ENCODE data around the gene KLHL18. TPM values are rescaled to one million over a fixed set of nuclear protein-coding genes. Genes with fewer than 3 reads are reported as not detected.
A peak's percentile ranks its signal among the peaks of the same experiment; 100 is the strongest.
"Not testable (repeated sequence)": the region's sequence is repeated elsewhere in the genome, so short reads cannot be mapped to it uniquely, and the experiment has no call there.

Gene KLHL18
- total RNA-seq, 3 donors from 2014 or later = 17.0 to 28.7 (median 21.5) TPM

- no peak overlapping the region for H3K4me3 ChIP-seq
- DNase-seq = no peak
- intact Hi-C loops (cut with DNase I, micrococcal nuclease) = no loop called here
- TF ChIP-seq, protein P1, sequence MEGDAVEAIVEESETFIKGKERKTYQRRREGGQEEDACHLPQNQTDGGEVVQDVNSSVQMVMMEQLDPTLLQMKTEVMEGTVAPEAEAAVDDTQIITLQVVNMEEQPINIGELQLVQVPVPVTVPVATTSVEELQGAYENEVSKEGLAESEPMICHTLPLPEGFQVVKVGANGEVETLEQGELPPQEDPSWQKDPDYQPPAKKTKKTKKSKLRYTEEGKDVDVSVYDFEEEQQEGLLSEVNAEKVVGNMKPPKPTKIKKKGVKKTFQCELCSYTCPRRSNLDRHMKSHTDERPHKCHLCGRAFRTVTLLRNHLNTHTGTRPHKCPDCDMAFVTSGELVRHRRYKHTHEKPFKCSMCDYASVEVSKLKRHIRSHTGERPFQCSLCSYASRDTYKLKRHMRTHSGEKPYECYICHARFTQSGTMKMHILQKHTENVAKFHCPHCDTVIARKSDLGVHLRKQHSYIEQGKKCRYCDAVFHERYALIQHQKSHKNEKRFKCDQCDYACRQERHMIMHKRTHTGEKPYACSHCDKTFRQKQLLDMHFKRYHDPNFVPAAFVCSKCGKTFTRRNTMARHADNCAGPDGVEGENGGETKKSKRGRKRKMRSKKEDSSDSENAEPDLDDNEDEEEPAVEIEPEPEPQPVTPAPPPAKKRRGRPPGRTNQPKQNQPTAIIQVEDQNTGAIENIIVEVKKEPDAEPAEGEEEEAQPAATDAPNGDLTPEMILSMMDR (IDR thresholded peaks at IDR 0.05) = no peak
- H3K9me3 ChIP-seq = no peaks in the 10 kb centered on the region
- H3K36me3 ChIP-seq (ENCODE audit: low read depth) = no peaks in the 10 kb centered on the region
- H3K4me1 ChIP-seq (ENCODE audit: low read depth) = no peaks in the 10 kb centered on the region
- ATAC-seq = no peak
Measured at GRCh38 chr3:47310391-47310790, 27.6 kb downstream of the KLHL18 start.

DNA sequence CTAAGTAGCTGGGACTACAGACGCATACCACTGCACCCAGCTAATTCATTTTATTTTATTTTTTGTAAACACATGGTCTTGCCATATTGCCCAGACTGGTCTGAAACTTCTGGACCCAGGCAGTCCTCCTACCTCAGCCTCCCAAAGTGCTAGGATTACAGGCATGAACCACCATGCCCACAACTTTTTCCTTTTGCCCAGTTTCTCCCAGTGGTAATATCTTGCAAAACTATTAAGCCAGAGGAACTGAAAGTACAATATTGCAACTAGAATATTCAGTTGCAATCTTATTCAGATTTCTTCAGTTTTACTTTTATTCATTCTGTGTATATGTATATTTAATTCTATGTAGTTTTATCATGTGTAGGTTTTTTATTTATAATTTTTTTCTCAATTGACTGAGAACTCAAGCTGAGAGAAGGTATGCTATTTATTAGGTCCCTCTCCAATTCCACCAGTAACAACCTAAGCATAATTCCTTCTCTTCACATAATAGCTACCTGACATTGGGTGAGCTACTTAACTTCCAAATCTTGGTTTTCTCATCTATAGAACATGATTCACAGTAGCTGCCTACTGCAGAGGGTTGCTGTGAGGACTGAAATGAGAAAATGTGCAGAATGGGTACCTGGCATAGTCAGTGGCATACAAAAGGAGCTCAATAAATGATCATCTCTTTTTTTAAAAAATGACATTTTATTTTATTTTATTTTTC is 30.8 kb downstream of the KLHL18 start:
- intact Hi-C loops (cut with DNase I, micrococcal nuclease) = no loop called here
- Histone ChIP-seq H3K4me1 (ENCODE audit: low read depth) (no peaks in the 10 kb centered on the region), H3K4me3 (no peak overlapping the region), H3K9me3 (no peaks in the 10 kb centered on the region), H3K36me3 (ENCODE audit: low read depth) (no peaks in the 10 kb centered on the region)
- TF ChIP-seq, protein P1 (IDR thresholded peaks at IDR 0.05) = no peak
- ATAC-seq (no peak), DNase-seq (no peak)

GRCh38 chr3:47314056-47314764 is 31.5 kb downstream of the KLHL18 start:
- intact Hi-C loops (cut with DNase I, micrococcal nuclease) = no loop called here
- H3K4me1 ChIP-seq (ENCODE audit: low read depth) = no peaks in the 10 kb centered on the region
- H3K4me3 ChIP-seq = no peak overlapping the region
- no peak for ATAC-seq
- TF ChIP-seq, protein P1 (IDR thresholded peaks at IDR 0.05) = no peak
- no peak for DNase-seq
- no peaks in the 10 kb centered on the region for H3K9me3 ChIP-seq
- no peaks in the 10 kb centered on the region for H3K36me3 ChIP-seq (ENCODE audit: low read depth)

GRCh38 chr3:47315069-47315647 is 32.4 kb downstream of the KLHL18 start:
- peak in 1 of 3 donors; percentile 36 for DNase-seq
- ATAC-seq = no peak
- intact Hi-C loops (cut with DNase I, micrococcal nuclease) = no loop called here
- Histone ChIP-seq H3K9me3 (no peaks in the 10 kb centered on the region), H3K4me1 (ENCODE audit: low read depth) (no peaks in the 10 kb centered on the region), H3K4me3 (no peak overlapping the region), H3K36me3 (ENCODE audit: low read depth) (no peaks in the 10 kb centered on the region)
- TF ChIP-seq, protein P1 (IDR thresholded peaks at IDR 0.05) = no peak

GRCh38 chr3:47316151-47316550 is 33.4 kb downstream of the KLHL18 start:
- DNase-seq; H3K36me3 ChIP-seq (ENCODE audit: low read depth); intact Hi-C loops (cut with DNase I, micrococcal nuclease); H3K4me3 ChIP-seq; H3K4me1 ChIP-seq (ENCODE audit: low read depth); H3K9me3 ChIP-seq; ATAC-seq: not testable (repeated sequence)

GRCh38 chr3:47318916-47319315 is 36.2 kb downstream of the KLHL18 start:
- no peaks in the 10 kb centered on the region for H3K4me1 ChIP-seq (ENCODE audit: low read depth)
- intact Hi-C loops (cut with DNase I, micrococcal nuclease) = no loop called here
- no peaks in the 10 kb centered on the region for H3K36me3 ChIP-seq (ENCODE audit: low read depth)
- ATAC-seq (peak; percentile 13), DNase-seq (no peak)
- no peak overlapping the region for H3K4me3 ChIP-seq
- H3K9me3 ChIP-seq = no peaks in the 10 kb centered on the region
- TF ChIP-seq, protein P1 (IDR thresholded peaks at IDR 0.05) = no peak
